ENCODE results near the gene DPH1.

DNA sequence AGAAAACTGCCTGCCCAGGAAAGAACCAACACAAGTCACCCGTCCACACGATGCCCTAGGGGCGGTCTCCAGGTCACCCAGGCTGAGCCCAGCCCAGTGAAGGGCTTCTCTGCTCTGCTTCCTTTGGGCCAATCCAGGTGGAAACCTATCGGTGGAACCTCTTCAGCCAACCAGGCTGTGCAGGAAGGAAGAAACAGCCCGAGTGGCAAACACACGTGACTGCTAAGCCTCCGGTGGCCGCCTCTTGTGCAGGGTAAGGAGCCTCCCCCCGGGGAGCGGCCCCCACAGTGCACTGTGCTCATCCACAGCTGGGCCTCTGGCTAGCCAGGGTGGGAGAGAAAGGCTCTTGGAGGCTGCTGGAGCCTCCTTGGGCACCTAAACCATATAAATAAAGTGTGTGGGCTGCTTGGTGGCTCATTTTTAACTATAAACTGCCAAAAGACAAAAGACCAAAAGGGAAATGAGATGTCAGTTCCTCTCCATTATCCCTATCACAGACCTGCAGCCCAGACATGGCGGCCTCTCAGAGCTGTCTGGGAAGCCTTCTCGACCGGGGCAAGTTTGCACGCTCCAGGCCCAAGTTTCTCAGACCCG, 7.2 kb upstream of the DPH1 start:
- no peak for TF ChIP-seq POLR2AphosphoS5 (IDR thresholded peaks at IDR 0.05)
- TF ChIP-seq, protein P1, sequence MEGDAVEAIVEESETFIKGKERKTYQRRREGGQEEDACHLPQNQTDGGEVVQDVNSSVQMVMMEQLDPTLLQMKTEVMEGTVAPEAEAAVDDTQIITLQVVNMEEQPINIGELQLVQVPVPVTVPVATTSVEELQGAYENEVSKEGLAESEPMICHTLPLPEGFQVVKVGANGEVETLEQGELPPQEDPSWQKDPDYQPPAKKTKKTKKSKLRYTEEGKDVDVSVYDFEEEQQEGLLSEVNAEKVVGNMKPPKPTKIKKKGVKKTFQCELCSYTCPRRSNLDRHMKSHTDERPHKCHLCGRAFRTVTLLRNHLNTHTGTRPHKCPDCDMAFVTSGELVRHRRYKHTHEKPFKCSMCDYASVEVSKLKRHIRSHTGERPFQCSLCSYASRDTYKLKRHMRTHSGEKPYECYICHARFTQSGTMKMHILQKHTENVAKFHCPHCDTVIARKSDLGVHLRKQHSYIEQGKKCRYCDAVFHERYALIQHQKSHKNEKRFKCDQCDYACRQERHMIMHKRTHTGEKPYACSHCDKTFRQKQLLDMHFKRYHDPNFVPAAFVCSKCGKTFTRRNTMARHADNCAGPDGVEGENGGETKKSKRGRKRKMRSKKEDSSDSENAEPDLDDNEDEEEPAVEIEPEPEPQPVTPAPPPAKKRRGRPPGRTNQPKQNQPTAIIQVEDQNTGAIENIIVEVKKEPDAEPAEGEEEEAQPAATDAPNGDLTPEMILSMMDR (IDR thresholded peaks at IDR 0.05) = no peak
- TF ChIP-seq EP300 (IDR thresholded peaks at IDR 0.05) = no peak

Measured in sigmoid colon (tissue), 4 donors.